ENCODE data around the gene VPS18.

Gene VPS18

DNA sequence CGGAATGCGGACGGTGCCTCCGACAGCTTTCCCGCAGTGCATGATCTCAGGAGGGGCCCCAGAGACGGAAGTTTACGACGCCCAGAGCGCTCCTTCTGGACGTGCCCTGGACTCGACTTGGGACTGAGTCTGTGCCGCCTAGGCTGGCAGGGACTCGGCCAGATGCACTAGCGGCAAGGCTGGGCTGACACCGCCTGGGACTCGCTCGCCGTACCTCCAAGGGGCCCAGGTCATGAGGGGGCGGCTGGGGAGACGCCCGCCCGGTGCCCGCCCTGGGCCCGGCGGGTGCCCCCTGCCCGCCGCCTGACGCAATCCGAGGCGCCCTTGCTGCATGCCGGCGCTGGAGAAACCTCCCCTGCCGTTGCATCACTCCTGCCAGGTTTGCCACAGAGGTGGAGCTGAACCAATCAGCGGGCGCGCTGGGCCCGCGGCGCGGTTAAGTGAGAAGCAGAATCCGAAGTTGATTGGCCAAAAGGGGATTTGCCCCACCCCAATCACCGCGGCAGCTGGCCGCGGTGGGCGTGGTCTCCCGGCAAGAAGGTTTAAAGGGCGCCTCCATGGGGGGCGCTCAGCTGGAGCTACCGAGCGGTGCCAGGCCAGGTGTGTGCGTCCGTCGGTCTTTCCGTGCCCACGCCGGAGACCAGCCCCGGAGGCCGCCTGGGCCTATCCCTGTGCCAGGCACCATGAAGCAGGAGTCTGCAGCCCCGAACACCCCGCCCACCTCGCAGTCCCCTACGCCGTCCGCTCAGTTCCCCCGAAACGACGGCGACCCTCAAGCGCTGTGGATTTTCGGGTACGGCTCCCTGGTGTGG, 58.9 kb downstream of the VPS18 start, which contains the start of gene CHAC1:
Gene CHAC1, plus strand, starts transcription at position 571 of the 812 bp plus-strand sequence. Its CDS starts 113 bp downstream, at position 684.
- TF ChIP-seq, protein P1, sequence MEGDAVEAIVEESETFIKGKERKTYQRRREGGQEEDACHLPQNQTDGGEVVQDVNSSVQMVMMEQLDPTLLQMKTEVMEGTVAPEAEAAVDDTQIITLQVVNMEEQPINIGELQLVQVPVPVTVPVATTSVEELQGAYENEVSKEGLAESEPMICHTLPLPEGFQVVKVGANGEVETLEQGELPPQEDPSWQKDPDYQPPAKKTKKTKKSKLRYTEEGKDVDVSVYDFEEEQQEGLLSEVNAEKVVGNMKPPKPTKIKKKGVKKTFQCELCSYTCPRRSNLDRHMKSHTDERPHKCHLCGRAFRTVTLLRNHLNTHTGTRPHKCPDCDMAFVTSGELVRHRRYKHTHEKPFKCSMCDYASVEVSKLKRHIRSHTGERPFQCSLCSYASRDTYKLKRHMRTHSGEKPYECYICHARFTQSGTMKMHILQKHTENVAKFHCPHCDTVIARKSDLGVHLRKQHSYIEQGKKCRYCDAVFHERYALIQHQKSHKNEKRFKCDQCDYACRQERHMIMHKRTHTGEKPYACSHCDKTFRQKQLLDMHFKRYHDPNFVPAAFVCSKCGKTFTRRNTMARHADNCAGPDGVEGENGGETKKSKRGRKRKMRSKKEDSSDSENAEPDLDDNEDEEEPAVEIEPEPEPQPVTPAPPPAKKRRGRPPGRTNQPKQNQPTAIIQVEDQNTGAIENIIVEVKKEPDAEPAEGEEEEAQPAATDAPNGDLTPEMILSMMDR (IDR thresholded peaks at IDR 0.05) = no peak
- TF ChIP-seq ZFX (IDR thresholded peaks at IDR 0.05; ENCODE audit: borderline replicate concordance) = no peak
- H3K27ac ChIP-seq = peak within 1 kb of the TSS; percentile 78

Data from 22Rv1 (cell line).